Stimulated activated naive CD8-positive, alpha-beta T cell treated with anti-CD3 and anti-CD28 coated beads, Interleukin-15, amount 100 ng/mL, for 72 hours (primary cell): ENCODE data around the gene FGF7.
"Not testable (repeated sequence)": the region's sequence is repeated elsewhere in the genome, so short reads cannot be mapped to it uniquely, and the experiment has no call there.

Experiments used
- ATAC-seq: fragments of 150-1000 bp; cut with Tn5 transposase; 2 replicates; pipeline ENCODE4 v1.10.0; 2021; ENCODE audit warnings: mild to moderate bottlenecking, moderate library complexity
- DNase-seq, 2 donors: peaks; one replicate each; pipeline ENCODE4 v3.0.0; 2021 to 2022
- H3K27ac Mint-ChIP-seq, 2 donors: one replicate each; pipeline ENCODE4 v1.8.0; 2022; ENCODE audit warnings: mild to moderate bottlenecking in 2 of 2, mixed read lengths in 2 of 2, moderate library complexity in 2 of 2
- H3K27me3 Mint-ChIP-seq: one replicate; pipeline ENCODE4 v1.8.0; 2022; ENCODE audit warnings: mixed read lengths
- H3K4me1 Mint-ChIP-seq: one replicate; pipeline ENCODE4 v1.8.0; 2022; ENCODE audit warnings: mild to moderate bottlenecking, mixed read lengths
- H3K4me3 Mint-ChIP-seq, 2 donors: one replicate each; pipeline ENCODE4 v1.8.0; 2022; ENCODE audit warnings: mild to moderate bottlenecking in 2 of 2, mixed read lengths in 2 of 2, moderate library complexity in 1 of 2
- H3K9me3 Mint-ChIP-seq, 2 donors: one replicate each; pipeline ENCODE4 v1.8.0; 2022; ENCODE audit warnings: mixed read lengths in 2 of 2

FGF7 gene, protein sequence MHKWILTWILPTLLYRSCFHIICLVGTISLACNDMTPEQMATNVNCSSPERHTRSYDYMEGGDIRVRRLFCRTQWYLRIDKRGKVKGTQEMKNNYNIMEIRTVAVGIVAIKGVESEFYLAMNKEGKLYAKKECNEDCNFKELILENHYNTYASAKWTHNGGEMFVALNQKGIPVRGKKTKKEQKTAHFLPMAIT

DNA sequence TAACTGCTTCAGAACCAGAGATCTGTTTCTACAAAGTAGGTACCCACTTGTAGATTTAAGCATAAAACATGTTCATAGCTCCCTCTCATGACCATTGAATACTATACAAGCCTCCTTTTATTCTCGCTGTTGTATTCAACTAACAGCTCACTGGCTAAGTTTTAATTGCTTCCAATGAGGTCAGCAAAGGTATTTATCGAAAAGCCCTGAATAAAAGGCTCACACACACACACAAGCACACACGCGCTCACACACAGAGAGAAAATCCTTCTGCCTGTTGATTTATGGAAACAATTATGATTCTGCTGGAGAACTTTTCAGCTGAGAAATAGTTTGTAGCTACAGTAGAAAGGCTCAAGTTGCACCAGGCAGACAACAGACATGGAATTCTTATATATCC lies at the start of gene FGF7:
FGF7 (plus strand) TSS at position 222 of the 400 bp plus-strand sequence. CDS start 1,056 bp downstream, outside the sequence.
- no peak within 1 kb of the TSS for H3K27ac Mint-ChIP-seq
- H3K9me3 Mint-ChIP-seq: no peaks in the 10 kb centered on the region
- ATAC-seq (no peak), DNase-seq (no peak)
- H3K4me3 Mint-ChIP-seq: no peak within 1 kb of the TSS
- peaks cover 4% of the 10 kb centered on the region for H3K4me1 Mint-ChIP-seq
- H3K27me3 Mint-ChIP-seq: peaks cover 8% of the 10 kb centered on the region

DNA sequence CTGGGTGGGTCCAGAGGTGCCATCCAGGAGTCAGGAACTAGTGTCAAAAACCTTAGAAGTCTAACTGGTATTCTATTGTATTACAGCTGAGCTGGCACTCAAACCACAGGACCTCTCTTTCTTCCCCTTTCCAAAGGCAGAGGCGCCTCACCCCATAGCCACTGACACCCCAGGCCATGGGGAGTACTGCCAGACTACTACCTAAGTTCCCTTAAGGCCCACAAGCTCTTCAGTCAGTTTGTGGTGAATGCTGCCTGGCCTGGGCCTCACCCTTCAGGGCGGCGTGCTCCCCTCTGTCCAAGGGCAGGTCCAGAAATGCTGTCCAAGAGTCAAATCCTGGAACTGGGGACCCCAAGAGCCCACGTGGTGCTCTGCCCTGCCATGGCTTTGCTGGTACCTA lies 43.0 kb upstream of the FGF7 start:
- Mint-ChIP-seq H3K9me3 (no peaks in the 10 kb centered on the region), H3K4me1 (no peaks in the 10 kb centered on the region), H3K4me3 (no peak overlapping the region), H3K27ac (no peak overlapping the region), H3K27me3 (no peaks in the 10 kb centered on the region)
- no peak for ATAC-seq
- no peak for DNase-seq

DNA sequence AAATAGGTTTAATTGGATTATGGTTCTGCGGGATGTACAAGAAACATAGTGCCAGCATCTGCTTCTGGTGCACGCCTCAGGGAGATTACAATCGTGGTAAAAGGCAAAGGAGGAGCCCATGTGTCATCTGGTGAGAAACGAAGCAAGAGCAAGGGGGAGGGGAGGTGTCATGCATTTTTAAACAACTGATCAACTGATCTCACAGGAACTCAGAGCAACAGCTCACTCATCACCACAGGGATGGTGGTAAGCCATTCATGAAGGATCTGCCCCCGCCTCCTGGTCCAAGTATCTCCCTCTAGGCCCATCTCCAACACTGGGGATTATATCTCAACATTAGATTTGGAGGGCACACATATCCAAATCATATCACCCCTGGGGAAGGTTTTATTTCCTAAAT lies 42.1 kb upstream of the FGF7 start:
- no peaks in the 10 kb centered on the region for H3K9me3 Mint-ChIP-seq
- H3K27me3 Mint-ChIP-seq: no peaks in the 10 kb centered on the region
- no peak for DNase-seq
- H3K27ac Mint-ChIP-seq: no peak overlapping the region
- no peaks in the 10 kb centered on the region for H3K4me1 Mint-ChIP-seq
- no peak for ATAC-seq
- H3K4me3 Mint-ChIP-seq: no peak overlapping the region

DNA sequence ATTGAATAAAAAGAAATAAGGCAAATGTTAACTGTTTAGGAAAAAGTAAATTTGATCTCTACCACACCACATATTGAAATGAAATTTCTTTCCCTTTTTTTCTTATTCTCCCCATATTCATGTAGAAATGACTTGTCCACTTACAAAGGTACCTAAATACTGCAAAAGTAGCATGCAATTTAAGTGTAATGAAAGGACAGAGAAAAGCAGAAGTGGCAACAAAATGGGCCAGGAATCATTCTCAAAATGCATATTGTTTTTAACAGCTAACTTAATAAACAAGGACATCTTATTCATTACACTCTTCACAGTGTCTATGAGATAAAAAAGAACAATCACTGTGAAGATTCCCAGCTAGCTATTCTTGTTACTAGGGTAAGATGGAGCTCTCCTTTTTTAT lies 40.6 kb upstream of the FGF7 start:
- Mint-ChIP-seq H3K9me3 (no peaks in the 10 kb centered on the region), H3K4me3 (no peak overlapping the region), H3K4me1 (no peaks in the 10 kb centered on the region), H3K27ac (no peak overlapping the region), H3K27me3 (no peaks in the 10 kb centered on the region)
- no peak for ATAC-seq
- DNase-seq: no peak

DNA sequence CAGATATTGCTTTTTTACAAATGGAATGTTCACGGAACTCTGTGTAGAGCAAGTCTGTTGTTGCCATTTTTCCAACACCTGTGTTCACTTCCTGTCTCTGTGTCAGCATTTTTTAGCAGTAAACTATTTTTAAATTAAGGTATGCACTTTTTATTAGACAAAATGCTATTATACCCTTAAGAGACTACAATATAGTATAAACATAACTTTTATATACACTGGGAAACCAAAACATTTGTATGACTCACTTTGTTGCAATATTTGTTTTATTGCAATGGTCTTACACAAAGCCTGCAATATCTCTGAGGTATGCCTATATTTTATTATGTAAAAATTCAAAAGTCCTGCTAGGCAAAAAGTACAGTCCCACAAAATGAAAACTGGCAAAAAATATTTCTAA lies 39.8 kb upstream of the FGF7 start:
- Mint-ChIP-seq H3K4me3 (no peak overlapping the region), H3K9me3 (no peaks in the 10 kb centered on the region), H3K27me3 (peaks cover 7% of the 10 kb centered on the region), H3K27ac (no peak overlapping the region), H3K4me1 (no peaks in the 10 kb centered on the region)
- no peak for ATAC-seq
- no peak for DNase-seq

DNA sequence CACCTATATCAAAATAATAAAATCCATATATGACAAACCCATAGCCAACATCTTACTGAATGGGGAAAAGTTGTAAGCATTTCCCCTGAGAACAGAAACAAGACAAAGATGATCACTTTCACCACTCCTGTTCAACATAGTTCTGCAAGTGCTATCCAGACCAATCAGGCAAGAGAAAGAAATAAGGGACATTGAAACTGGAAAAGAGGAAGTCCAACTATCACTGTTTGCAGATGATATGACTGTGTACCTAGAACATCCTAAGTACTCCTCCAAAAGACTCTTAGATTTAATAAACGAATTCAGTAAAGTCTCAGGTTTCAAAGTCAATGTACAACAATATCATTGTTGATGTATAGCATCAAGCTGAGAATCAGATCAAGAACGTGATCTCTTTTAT lies 35.6 kb upstream of the FGF7 start:
- DNase-seq (no peak), ATAC-seq (no peak)
- no peaks in the 10 kb centered on the region for H3K4me1 Mint-ChIP-seq
- peaks cover 12% of the 10 kb centered on the region for H3K27me3 Mint-ChIP-seq
- no peaks in the 10 kb centered on the region for H3K9me3 Mint-ChIP-seq
- H3K27ac Mint-ChIP-seq: no peak overlapping the region
- no peak overlapping the region for H3K4me3 Mint-ChIP-seq

DNA sequence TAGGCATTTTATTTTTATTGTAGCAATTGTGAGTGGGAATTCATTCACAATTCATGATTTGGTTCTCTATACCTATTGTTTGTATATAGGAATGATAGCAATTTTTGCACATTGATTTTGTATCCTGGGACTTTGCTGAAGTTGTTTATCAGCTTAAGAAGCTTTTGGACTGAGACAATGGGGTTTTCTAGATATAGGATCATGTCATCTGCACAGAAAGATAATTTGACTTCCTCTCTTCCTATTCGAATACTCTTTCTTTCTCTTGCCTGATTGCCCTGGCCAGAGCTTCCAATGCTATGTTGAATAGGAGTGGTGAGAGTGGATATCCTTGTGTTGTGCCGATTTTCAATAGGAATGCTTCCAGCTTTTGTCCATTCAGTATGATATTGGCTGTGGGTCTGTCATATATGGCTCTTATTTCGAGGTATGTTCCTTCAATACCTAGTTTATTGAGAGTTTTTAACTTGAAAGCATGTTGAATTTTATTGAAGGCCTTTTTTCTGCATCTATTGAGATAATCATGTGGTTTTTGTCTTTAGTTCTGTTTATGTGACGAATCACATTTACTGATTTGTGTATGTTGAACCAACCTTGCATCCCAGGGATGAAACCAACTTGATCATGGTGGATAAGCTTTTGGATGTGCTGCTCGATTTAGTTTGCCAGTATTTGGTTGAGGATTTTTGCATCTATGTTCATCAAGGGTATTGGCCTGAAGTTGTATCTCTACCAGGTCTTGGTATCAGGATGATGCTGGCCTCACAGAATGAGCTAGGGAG lies 20.3 kb upstream of the FGF7 start:
- H3K27ac Mint-ChIP-seq, H3K27me3 Mint-ChIP-seq, ATAC-seq, H3K4me1 Mint-ChIP-seq, DNase-seq, H3K9me3 Mint-ChIP-seq, H3K4me3 Mint-ChIP-seq: not testable (repeated sequence)

DNA sequence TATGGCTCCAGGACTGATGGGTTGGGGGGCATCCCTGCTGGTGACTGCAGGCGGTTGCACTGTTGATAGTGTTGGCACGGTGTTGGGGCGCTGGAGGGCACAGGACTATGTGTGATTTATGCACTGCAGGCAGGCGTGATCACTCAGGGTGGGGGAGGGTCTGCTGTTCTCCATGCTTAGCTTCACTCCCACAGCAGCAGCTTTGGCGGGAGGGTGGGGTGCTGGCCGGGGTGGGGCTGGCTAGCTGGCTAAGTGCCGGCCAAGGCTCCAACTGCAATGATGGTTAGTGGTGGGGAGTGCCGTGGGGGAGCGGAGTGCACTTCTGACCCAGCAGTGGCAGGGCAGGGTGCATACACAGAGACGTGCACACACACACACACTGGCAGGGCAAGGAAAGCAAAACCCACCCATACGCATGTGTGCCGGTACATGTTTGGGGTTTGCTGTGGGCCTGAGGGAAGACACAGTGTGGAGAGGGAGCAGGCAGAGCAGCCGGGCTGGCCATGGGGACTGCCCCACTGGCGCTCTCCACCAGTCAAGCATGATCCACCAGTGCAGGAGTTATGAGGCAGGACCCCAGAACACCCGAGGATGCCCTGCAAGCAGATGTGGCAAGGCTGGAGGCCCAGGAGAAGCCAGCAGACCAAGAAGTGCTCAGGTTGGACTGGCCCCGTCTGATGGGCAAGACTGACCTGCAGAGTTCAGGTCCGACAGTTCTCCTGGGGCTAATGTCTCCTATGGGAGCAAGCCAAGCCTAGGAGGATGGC lies 16.5 kb upstream of the FGF7 start:
- H3K27ac Mint-ChIP-seq: no peak overlapping the region
- ATAC-seq: no peak
- no peaks in the 10 kb centered on the region for H3K4me1 Mint-ChIP-seq
- H3K9me3 Mint-ChIP-seq: no peaks in the 10 kb centered on the region
- no peak for DNase-seq
- H3K27me3 Mint-ChIP-seq: peaks cover 9% of the 10 kb centered on the region
- no peak overlapping the region for H3K4me3 Mint-ChIP-seq

DNA sequence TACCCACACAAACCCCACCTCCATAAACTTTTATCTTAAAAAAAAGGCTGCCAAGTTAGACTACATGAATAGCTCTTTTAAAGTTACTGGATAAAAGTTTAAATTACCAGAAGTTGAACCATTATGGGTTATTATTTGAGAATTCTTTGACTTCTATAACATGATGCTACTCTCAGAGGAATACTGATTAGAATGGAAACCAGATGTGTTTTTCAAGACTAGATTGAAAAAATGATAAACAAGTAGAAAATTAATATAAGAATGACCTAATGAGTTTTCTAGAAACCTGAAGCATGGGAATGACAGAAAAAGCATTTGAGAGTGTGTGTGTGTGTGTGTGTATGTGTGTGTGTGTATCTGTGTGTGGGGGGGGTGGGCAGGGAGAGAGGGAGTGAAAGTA lies 12.4 kb upstream of the FGF7 start:
- no peaks in the 10 kb centered on the region for H3K4me1 Mint-ChIP-seq
- H3K9me3 Mint-ChIP-seq: no peaks in the 10 kb centered on the region
- DNase-seq: no peak
- H3K4me3 Mint-ChIP-seq: no peak overlapping the region
- H3K27ac Mint-ChIP-seq: no peak overlapping the region
- no peak for ATAC-seq
- H3K27me3 Mint-ChIP-seq: peaks cover 9% of the 10 kb centered on the region

DNA sequence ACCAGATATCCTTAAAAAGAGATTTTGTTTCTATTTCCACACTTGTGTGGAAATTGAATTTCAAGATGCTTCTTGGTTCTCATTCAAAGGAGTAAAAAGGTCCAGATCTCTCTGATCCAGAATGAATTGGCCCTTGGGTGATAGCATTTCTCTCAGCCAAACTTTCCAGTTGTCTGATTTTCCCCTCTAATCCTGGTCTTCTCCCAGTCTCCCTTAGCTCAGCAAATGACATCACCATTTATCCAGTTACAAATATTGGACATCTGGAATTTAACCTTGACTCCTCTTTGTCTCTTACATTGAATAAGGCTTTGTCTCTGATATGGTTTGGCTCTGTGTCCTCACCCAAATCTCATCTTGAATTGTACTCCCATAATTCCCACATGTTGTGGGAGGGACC lies 10.2 kb upstream of the FGF7 start:
- ATAC-seq: no peak
- DNase-seq: no peak
- no peaks in the 10 kb centered on the region for H3K4me1 Mint-ChIP-seq
- H3K27ac Mint-ChIP-seq: no peak overlapping the region
- H3K4me3 Mint-ChIP-seq: no peak overlapping the region
- H3K27me3 Mint-ChIP-seq: peaks cover 26% of the 10 kb centered on the region
- H3K9me3 Mint-ChIP-seq: no peaks in the 10 kb centered on the region

DNA sequence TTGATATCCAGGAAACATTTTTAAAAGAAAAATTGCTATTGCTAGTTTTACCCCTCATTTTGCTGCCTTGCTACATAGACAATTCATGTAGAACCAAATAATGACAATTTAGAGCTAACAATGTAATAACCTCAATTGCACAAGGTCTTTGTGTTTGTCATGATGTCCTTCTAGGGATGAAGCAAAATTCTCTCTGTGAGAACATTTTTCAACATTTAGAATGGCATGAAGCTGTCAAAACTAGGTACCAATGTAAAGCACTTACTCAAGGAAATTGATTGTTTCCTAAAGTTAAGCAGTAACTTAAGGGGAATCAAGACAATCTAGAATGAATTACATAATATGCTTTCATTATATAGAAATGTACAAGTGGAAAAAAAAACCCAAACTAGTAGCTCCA lies 7.9 kb upstream of the FGF7 start:
- Mint-ChIP-seq H3K4me3 (no peak overlapping the region), H3K4me1 (no peaks in the 10 kb centered on the region), H3K27me3 (peaks cover 23% of the 10 kb centered on the region), H3K27ac (no peak overlapping the region), H3K9me3 (no peaks in the 10 kb centered on the region)
- no peak for ATAC-seq
- no peak for DNase-seq

DNA sequence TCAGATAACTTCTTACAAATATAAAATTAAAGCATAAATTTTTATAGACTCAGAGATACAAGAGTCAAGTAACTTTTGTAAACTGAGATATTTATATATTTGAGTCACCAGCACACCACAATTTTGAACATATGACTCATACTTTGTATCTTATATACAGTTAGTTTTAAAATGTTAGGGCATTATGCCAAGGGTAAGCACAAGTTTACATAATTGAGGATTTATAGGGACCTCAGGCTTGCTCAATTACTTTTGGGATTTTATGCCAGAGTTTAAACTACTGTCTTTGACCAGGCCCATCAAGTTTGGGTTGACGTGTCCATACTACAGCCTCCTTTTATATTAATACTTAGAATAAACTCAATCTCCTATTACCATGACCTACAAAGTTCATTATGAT lies 7.4 kb upstream of the FGF7 start:
- Mint-ChIP-seq H3K27me3 (peaks cover 18% of the 10 kb centered on the region), H3K4me3 (no peak overlapping the region), H3K9me3 (no peaks in the 10 kb centered on the region), H3K27ac (no peak overlapping the region), H3K4me1 (no peaks in the 10 kb centered on the region)
- no peak for ATAC-seq
- DNase-seq: no peak

DNA sequence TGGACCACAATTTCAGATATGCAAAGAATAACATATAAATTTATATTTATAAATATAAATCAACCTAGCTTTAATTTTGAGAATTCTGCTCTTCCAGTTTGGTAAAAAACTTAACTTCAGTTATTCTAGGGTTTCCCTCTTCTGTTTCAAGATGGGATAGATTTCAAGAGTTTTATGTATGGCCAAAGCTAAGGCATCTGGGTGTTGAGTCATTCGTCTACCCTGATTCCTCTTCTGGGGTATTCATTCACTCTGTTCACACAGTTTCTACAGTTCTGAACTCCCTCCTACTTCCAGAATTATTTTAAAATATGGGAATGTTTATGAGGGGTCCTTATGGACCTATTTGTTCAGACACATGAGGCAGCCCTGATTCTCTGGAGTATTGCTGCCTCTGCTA lies 4.2 kb upstream of the FGF7 start:
- no peak overlapping the region for H3K4me3 Mint-ChIP-seq
- no peak for DNase-seq

DNA sequence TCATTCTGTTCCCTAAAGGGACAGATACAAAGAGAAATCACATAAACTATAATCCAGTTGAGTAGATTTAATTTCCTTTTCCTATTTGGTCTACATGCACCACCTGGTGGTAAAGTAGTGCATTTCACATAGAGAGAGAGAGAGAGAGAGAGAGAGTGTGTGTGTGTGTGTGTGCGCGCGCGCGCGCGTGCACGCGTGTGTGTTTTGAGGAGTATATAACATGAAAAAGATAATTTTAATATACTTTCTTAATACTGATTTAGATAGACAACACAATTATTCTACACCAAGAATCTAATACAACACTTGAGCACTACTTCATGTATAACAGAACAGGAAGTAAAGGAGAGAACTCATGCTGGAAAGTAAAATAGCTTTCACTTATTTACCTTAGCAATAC lies 1.1 kb upstream of the FGF7 start:
- Mint-ChIP-seq H3K27me3 (peaks cover 8% of the 10 kb centered on the region), H3K4me3 (peak overlapping the region in 1 of 2 donors; percentile 1), H3K27ac (no peak overlapping the region), H3K9me3 (no peaks in the 10 kb centered on the region), H3K4me1 (peaks cover 4% of the 10 kb centered on the region)
- DNase-seq (peak; percentile 29 to 36), ATAC-seq (peak; percentile 48)

More for the DNA sequence above, 4.2 kb upstream of the FGF7 start:
- Mint-ChIP-seq H3K4me1 (peaks cover 4% of the 10 kb centered on the region), H3K27me3 (peaks cover 17% of the 10 kb centered on the region), H3K9me3 (no peaks in the 10 kb centered on the region), H3K27ac (no peak overlapping the region)
- no peak for ATAC-seq

DNA sequence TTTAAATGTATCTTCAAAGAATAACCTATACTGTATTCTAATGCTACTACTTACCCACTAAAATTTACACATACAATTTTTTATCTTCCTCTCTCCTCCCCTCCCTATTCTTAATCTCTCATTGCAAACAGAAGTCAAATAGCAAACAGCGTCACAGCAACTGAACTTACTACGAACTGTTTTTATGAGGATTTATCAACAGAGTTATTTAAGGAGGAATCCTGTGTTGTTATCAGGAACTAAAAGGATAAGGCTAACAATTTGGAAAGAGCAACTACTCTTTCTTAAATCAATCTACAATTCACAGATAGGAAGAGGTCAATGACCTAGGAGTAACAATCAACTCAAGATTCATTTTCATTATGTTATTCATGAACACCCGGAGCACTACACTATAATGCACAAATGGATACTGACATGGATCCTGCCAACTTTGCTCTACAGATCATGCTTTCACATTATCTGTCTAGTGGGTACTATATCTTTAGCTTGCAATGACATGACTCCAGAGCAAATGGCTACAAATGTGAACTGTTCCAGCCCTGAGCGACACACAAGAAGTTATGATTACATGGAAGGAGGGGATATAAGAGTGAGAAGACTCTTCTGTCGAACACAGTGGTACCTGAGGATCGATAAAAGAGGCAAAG lies 984 bp downstream of the FGF7 start:
- Mint-ChIP-seq H3K27me3 (peaks cover 12% of the 10 kb centered on the region), H3K9me3 (no peaks in the 10 kb centered on the region), H3K4me1 (peaks cover 4% of the 10 kb centered on the region), H3K4me3 (no peak overlapping the region), H3K27ac (no peak overlapping the region)
- no peak for DNase-seq
- no peak for ATAC-seq

DNA sequence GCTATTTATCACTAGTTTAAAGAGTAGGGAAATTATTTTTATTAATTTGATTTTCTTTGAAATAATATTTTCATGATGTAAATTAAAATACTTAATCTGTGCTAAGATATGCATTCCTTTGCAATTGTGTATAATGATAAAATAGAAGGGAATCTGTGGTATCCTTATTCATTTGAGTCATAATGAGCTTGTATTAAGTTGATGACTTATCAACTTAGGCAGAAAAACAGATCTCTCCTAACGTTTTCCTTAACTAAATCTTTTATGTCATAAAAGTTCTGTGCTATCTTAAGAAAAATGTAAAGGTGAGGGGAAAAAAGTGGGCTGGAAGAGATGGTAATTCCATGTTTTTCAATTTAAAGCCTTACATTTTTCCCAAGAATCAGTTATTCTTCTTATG lies 1.9 kb downstream of the FGF7 start:
- DNase-seq (no peak), ATAC-seq (no peak)
- Mint-ChIP-seq H3K27ac (no peak overlapping the region), H3K4me1 (peaks cover 4% of the 10 kb centered on the region), H3K4me3 (no peak overlapping the region), H3K27me3 (peaks cover 12% of the 10 kb centered on the region), H3K9me3 (no peaks in the 10 kb centered on the region)
